Pulmonary artery endothelial cell (primary cell): Measurements from ENCODE around the gene GABBR2. TPM values are rescaled to one million over a fixed set of nuclear protein-coding genes. Genes with fewer than 3 reads are reported as not detected.
"Not testable (repeated sequence)": the region's sequence is repeated elsewhere in the genome, so short reads cannot be mapped to it uniquely, and the experiment has no call there.

Experiments
- DNase-seq: peaks from one replicate; pipeline ENCODE4 v3.0.0-alpha.2; 2011; ENCODE audit warnings: low read depth, low spot score
- total RNA-seq: library from RNA; depleted of rRNA; stranded (reverse); fragments of >200 nt; gene quantifications from 2 replicates; pipeline ENCODE4 v1.2.3, GENCODE V29; 2014

GABBR2 gene
- total RNA-seq, 1 donor from 2014 or later = 23.3 TPM

DNA sequence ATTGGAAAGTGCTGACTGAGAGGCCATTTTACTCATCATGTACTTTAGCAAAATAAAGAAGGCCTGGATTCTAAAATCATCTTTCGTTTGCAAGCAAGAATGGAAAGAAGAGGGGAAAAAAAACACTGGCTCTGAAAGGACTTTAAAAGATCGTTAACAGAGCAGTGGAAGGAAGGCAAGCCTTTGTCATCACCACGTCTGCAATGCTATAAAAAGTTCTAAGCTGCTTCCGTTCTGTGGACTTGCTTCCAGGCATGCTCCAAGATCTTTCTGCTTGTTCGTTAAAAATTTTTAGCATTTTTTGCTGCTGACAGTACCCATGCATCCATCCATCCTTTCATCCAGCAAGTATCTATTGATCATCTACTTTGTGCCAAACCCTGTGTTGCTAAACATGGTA, 226.5 kb downstream of the GABBR2 start:
- DNase-seq = no peak

DNA sequence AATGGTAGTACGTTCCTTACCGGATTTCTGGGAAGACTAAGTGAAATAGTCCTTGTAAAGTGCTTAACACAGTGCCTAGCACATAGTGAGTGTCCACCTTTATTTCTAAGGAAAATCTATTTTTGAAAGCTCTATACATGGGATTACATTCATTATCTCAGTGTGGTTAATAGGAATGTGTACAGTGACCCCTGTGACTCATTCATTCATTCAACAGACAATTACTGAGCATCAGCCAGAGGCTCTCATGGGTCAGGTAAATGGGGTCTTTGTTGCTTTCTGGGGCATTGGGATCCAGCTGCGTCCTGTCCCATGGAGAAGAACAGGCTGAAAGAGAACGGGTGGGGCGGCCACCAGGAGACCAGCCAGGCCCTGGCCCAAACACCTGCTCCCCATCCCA, 227.1 kb downstream of the GABBR2 start:
- no peak for DNase-seq

DNA sequence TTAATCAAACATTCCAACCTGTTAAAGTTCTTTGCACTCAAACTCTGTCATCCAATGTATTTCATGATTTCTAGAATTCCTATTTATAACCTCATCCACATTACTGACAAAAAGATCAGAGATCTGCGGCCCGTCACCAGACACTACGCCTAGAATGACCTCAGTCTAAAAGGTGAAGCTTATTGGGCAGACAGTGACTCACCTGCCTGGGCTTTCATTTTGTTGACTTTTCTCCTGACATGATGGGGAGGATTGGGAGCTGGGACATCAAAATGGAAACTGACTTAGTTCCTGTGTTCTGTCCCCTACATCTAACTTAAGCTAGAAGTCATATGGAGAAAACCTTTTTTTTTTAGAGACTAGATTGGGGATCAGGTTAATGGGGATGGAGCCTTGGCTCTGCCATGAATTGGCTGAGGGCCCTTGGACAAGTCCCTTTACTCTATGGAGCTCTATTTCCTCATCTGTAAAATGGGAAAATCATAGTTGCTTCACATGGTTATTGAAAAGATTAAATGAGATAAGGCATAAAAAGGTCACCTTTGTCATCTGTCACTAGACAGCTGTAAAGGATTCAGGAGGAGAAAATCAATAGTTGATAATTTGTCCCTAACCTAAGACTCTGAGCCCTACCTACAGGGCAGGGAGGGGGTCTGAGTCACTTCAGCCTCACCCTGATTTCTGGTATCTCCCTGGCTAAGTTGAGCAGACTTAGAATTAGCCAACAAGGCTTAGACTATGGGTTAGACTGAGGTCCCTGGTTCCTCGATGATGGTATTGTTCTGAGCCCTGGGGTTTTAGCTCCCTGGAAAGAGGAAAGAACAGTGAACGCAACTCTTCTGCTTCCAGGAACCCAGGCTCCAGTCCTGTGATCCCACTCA, 228.5 kb downstream of the GABBR2 start:
- no peak for DNase-seq

DNA sequence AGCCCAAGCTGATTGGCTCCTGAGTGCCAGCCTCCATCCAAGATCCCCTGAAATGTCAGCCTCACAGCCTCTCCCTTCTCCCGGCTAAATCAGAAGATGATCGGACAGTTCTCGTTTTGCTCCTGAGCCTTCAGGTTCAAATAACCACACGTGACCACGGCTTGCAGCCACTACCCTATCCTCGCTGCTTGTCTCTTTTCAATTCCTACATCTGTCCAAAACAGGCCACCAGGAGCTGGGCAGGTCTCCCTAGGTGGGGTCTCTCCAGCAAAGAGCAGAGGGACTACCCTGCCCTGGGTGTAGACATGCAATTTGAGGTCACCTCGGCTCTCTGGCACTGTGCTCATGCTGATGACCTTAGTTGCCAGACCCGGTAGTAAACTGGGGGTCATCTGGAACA, 229.3 kb downstream of the GABBR2 start:
- DNase-seq = no peak

DNA sequence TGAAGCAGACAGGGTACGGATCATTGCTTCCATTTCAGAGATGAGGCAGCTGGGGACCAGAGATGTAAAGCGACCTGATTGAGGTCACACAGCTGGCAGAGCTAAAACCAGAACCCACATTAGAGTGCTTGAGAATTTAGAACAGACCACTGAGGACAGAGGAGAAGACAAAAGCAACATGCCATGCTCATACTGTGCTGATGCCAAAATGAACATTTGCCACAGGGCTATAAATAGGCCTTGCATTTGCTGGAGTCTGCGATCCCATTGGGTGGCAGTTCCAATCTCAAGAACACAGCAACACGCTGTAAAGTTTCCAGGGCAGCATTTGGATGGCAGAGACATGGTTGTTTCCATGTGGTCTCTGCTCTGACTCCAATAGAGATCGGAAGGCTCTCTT, 230.9 kb downstream of the GABBR2 start:
- DNase-seq = no peak

DNA sequence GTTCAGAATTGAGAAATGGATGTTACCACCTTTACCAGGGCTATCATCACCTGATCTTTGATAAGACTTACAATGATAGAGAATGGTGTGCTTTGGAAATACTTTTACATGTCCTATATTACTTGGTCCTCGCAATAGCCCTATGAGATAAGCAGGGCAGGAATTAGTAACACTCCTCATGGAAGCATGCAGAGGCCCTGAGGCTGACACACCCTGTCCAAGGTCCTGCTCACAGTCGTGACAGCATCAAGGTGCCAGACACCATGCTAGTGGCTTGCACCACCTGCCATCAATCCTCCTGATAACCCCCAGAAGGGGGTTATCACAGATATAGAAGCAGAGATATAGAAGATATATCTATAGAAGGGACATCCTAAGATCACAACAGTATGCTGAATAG, 236.5 kb downstream of the GABBR2 start:
- DNase-seq = no peak

DNA sequence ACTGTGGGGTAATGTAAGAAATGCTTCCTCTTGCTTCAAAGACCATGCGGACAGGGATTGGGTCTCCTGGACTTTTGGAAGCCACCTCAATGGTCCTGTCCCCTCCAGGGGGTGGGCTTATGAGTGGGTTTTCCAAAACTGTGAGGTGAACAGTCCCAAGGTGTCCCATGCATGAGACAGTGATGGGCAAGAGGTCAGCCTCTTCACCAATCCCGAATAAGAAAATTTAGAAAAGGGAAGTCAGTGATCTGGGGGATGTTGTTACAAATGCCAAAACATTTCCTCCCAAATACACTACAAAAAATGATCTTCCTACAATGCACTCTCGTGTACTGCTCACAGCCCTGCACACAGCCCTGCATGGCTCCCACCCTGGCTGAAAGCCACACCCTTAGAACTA, 237.6 kb downstream of the GABBR2 start:
- no peak for DNase-seq

DNA sequence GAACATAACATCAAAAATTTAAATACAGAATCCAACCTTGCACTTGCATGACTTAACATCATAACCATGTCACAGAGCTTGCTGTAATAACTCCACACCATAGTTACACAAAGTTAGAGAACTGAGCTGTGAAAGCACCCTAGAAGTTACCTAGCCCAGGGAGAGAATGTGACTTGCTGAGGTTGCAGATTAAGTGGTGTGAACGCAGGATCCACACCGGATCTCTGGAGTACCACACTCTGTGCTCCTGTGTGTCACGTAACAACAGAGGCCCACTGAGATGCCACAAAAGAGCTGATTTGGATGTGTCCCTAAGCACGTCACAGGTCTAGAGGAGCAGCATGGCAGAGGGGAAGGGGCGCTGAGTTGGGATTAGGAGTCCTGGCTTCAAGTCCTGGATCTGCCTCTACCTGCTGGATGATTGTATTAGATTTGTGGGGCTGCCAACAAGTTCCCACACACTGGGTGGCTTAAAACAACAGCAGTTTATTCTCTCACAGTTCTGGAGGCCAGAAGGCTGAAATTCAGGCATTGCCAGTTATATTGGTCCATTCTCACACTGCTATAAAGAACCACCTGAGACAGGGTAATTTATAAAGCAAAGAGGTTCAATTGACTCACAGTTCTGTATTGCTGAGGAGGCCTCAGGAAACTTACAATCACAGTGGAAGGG, 240.0 kb downstream of the GABBR2 start:
- no peak for DNase-seq

DNA sequence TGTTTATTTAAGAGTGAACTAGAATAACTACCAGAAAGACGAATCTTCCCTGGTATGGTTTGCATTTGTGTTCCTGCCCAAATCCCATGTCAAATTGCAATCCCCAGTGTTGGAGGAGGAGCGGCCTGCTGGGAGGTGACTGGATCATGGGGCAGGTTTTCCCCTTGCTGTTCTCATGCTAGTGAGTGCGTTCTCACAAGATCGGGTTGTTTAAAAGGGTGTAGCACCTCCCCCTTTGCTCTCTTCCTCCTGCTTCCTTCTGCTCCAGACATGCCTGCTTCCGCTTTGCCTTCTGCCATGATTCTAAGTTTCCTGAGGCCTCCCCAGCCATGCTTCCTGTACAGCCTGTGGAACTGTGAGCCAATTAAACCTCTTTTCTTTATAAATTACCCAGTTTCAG, 242.9 kb downstream of the GABBR2 start:
- no peak for DNase-seq

DNA sequence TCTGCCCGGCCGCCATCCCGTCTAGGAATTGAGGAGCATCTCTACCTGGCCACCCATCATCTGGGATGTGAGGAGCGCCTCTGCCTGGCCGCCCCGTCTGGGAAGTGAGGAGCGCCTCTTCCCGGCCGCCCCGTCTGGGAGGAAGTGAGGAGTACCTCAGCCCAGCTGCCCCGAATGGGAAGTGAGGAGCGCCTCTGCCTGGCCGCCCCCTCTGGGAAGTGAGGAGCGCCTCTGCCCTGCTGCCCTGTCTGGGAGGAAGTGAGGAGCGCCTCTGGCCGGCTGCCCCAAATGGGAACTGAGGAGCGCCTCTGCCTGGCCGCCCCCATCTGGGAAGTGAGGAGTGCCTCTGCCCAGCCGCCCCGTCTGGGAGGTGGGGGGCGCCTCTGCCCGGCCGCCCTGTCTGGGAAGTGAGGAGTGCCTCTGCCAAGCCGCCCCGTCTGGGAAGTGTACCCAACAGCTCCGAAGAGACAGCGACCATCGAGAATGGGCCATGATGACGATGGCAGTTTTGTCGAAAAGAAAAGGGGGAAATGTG, 244.5 kb downstream of the GABBR2 start:
- DNase-seq = not testable (repeated sequence)

DNA sequence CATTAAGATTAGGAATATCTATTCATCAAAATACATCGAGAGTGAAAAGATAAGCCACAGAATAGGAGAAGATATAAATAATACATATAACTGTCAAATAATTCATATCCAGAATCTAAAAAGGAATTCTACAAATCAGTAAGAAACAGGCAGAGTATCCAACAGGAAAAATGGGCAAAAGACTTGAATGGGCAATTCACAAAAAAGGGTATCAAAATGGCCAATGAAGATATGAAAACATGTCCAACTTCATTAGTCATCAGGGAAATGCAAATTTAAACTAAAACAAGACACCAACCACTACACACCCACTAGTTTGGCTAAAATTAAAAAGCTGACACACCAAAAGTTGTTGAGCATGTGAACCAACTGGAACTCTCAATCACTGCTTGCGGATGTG, 246.4 kb downstream of the GABBR2 start:
- no peak for DNase-seq

DNA sequence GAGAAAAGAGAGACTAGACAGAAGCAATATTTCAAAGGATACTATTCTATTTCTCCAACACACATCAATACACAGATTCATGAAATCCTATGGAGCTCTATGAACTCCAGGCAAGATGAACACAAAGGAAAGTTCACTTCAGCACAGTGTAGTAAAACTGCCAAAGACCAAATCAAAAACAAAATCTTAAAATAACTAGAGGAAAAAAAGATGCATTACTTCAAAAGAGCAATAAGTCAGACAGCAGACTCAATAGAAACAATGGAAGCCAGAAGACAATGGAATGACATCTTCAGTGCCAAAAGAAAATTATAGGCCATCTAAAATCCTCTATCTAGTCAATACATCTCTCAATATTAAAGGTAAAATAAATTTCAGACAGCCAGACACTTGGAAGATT, 248.0 kb downstream of the GABBR2 start:
- DNase-seq = no peak

DNA sequence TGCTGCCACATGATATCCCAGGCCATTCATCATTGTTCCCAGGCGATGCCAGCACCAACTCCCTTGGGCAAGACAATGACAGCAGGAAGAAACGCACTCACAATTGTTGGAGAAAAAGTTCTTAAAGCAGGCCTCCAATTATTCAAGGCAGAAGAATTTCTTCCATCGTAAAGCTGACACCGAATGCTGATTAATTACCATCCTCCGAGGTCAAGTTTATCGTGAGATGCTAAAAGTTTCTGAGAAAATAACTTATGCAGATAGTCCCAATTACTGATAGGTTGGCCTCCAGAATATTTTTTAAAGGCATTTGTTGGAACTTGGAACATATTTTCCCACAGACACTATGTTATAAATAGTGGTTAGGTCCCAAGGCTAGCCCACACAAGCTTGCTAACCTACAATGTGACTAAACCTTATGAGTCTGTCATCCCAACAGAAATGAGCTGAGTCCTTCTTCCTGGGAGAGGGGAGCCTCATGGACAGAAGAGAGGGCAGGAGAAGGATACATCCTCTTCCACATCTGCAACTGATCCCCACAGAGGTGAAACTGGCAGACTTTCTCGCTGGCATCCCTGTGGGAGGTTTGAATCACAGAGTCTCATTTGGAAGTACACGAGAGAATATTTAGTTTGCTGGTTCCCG, 250.9 kb downstream of the GABBR2 start:
- no peak for DNase-seq

DNA sequence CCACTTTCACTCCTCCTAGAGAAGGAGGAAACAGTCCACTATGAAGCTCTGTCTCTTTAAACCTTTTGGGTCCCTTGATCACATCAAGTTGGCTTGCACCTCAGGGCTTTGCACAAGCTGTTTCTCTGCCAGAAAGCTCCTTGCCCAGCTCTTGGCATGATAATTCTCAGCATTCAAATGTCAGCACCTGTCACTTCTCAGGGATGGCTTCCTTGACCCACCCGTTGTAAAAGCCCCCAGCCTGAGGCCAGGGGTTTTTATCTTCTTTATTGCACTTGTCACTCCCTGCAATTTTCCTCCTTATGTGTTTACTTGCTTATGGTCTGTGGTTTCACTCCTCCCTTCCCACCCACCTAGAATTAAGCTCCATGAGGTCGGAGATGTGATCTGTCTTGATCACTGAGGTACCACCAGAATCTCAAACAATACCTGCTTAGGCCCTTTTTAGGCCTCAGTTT, 252.6 kb downstream of the GABBR2 start:
- no peak for DNase-seq

DNA sequence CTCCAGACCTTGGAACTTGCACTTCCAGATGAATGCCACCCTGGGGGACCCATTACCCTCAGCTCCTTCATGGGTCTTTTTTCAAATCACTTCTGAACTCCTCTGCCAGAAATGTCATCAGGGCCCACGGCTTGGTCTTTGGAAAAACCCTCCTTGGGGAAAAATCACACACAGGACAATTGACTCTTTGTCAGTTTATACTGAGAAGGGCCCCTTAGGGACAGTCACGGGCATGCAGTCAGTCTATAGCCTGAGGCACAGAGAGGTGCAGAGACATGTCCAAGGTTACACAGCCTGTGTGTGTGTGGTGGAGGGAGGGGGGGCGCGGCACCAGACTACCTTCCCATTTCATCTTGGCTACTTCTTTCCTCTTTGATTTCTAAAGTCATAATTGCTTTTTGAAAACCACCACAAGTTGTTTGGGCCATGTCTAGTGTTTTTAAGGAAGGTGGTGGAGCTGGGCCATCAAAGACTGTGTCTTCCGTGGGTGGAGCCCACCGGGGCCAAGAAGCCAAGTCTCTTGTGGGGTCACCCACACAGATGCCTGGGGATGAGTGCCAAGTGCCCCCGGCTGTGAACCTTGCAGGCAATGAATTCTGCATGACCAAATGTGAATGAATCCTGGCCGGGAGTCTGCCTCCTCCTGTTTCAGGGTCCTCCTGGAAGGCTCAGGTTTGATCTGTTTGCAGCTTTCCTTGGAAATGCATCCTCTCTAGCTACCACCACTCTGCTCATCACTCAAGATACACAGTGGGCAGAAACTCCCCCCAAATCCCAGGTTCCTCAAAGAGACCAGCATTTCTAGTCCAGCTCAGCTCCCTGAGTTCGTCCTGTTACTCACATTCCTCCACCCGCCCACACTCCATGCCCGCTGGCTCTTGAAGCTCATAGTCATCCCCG, 253.2 kb downstream of the GABBR2 start:
- no peak for DNase-seq

DNA sequence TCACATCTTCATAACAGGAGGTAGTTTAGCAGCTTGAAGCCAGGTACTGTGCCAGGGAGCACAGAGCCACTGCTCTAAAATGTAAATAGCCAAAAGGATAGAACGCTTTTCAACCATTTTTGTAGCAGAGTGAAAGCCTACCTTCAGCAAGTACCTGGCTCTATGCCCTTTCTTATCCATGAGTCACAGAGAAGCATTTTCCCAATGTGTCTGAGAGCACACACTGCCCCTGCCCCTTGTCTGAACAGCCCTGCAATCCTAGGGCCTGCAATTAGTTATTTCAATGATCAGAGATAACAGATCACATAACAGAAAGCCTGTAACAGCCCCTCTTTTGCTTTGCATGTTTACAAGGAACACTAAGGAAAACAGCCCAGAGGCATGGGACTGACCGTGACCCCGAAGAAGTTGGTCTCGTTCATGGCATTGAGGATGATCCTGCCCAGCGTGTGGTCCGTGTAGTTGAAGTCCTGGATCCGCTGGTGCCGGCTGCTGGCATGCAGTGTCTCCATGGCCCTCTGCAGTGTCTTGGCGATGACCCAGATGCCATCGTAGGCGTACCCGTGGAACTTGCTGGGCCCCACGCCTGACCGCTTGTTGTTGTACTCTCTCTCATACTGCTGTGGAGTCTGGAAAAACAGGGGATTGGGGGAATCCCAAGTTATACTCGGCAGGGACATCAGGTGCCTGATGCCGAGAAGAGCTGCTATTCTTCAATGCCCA, 255.0 kb downstream of the GABBR2 start:
- DNase-seq = no peak

DNA sequence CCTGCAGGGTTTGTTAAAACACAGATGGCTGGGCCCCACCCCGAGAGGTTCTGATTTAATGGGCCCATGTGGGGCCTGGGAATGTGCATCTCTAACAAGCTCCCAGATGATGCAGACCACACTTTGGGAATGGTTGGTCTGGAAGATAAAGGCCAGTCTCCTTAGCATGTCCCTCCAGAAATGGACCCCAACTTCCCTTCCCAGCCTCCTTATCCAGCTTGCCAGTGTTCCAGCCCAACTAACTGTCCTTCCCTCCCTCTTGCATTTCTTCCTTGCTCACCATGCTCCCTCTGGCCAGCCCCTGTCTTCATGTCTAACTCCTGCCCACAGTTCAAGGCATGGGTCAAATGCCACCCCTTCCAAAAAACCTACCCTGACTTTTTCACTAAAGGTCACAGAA, 257.2 kb downstream of the GABBR2 start:
- no peak for DNase-seq

DNA sequence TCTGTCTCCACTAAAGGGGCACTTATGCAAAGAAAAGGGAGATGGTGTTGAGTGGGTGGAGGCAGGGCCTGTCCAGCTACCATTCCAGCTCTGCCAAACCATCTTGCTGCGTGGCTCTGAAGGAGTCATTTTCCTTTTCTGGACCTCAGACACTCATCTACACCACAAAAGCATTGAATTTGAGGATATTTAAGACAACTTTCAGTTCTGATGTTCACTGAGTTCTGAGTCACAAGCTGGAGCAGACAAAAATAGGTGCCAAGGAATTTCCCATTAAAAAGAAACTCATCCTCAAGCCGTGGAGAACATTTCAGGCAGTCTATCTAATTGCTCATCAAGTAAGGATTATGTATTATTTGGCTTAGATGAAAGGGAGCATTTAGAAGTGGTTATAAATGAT, 258.2 kb downstream of the GABBR2 start:
- DNase-seq = no peak

DNA sequence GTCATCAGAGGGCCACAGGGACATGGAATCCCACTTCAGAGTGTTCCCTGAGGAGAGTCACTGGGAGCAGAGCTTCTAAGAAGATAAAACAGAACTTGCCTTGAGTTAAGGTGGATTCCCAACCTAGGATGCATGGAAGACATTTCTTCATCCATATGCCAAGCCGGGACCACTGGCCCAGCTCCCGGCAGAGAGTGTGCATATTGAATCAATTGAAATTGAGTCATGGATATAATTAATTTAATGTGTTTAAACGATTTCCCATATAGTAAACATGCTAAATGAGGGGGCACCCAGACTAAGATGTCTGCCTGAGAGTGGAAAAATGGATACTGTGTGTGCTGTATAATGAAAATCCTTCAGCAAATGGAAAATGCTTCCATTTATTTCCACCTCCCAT, 258.9 kb downstream of the GABBR2 start:
- no peak for DNase-seq

DNA sequence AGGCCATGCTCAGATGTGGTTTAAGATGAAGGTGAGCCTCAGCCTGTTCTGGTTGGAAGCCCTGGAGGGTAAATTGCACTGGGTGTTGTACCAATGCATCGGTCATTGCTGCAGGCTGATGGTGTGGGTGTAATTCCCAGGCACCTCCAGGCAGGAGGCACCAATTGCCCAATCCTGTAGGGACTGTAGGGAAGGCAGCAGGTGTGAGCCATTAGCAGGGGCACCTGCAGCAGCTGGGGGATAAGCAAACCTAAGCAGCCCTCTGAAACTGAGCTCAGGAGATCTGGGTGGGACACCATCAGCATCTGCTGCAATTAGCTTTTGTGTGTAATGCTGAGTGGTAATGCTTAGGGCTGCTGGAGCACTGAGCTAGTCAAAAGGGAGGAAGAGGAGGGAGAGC, 263.2 kb downstream of the GABBR2 start:
- DNase-seq = no peak
